ENCODE measurements around the gene ASB10.

The ASB10 gene

DNA sequence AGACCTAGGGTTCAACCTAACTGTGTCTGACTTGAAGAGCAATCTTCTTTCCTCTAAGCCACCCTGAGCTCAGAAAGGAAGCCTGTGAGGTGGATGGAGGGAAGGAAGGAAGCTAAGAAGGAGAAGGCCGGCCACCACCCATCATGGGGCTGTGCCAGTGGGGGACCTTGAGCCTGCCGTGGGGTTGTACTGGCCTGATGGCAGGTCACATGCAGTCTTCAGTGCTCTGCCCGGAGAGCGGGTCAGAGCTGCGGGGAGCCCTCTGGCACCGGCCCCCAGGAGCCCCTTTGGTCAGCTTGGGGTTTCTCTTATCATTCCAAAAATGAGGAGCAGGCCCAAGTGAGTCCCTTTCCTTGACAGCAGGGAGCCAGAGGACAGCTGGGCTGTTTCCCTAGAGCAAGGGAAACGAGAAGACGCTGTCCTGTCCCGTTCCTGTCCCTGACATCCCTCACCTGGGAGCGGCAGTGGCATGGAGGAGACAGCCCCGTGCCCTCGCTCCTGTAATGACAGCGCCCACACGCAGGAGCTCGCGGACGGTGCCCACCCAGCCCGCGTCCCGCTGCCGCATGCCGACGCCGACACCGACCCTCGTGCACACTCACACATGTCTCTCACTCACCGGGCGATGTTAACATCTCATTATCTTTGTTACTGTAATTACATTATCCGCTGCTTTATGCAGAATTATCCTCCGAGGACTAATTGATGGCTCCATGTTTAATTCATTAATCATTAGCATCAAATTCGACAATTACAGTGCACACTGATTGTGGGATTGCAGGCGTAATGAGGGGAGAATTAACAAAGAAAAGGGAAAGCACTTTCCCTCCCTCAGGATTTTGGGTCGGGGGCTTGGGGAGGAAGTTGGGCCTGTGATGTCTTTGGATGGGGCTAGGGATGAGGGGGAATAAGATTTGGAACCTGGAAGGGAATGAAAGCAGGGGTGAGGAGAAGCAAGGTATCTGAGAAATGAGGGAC is 50.9 kb downstream of the ASB10 start:
- DNase-seq (ENCODE audit: low spot score): no peak

DNA sequence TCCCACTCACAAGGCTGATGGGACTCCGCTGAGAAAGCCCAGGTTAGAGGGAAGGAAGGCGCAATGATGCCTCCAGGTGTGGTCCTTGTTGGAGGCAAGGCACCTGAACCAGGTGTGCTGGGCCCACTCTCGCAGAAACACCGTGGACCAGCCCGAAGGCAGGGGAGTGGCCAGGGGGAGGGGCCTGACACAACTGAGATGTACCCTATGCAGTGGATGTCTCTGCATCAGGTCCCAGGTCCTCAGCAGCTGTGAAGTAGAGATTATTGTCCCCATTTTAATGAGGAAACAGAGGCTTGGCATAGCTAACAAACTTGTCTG is 51.6 kb downstream of the ASB10 start:
- DNase-seq (ENCODE audit: low spot score): no peak

DNA sequence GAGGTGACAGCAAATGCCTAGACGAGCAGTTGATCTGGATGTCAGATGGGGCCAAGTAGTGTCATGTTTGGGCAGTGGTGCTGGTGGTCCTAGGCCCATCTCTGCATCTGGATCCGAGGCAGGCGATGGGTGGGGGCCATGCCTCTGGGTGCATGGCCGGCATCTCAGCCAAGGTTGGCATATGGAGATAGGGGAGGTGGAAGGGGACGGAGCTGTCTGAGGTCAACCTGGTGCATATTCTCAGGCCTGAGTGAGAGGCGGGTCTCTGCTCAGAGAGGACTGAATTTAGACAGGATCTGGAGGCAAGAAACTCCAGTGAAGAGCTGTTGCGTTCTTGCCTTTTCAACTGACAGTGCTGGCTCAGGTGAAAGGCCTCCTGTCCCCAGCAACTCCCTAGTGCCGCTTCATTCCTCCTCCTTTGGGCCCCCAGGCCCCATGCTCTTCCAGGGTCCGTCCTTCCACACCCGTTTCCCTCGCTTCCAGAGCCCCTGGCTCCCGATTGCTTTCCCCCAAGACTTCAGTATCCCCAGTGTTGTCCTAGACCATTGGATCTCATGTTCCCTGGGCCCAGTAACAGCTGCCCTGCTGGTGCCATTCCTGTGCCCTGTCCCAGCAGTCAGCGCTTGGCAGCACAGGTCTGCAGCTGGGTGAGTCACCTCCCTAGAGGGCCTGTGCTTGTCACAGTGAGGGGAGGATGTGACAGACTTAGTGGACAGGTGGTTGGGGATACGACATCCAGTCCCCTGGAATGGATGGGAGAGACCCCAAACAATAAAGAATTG is 52.1 kb downstream of the ASB10 start:
- DNase-seq (ENCODE audit: low spot score): no peak

DNA sequence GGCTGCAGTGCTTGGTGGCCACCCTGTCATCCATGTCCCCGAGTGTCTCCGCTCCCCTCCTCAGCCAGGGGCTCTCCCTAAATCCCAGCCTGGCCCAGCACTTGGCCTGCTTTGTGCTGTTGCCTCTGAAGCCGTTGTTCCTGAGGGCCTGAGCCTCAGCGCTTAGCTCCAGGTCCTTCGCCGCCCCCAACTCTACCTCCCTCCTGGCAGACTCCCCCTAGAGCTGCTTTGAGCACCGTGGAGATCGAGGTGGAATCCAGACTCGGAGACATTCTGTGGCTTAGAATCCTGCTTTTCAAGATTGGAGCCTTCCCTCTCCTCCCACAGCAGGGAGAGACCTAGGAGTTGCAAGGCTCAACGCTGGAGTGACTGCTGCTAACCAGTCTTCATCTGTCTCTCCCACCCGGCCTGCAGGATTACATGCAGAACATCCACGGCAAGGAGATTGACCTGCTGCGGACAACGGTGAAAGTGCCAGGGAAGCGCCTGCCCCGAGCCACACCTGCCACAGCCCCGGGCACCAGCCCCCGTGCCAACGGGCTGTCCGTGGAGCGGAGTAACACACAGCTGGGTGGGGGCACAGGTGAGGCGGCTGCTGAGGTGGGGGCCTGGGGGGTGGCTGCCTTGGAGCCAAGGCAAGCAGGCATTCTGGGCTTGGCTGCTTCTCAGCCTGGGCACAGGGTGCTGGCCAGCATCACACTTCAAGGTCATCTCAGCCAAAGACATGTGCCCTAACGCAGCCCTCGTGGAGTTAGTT is 52.9 kb downstream of the ASB10 start:
- DNase-seq (ENCODE audit: low spot score): no peak

DNA sequence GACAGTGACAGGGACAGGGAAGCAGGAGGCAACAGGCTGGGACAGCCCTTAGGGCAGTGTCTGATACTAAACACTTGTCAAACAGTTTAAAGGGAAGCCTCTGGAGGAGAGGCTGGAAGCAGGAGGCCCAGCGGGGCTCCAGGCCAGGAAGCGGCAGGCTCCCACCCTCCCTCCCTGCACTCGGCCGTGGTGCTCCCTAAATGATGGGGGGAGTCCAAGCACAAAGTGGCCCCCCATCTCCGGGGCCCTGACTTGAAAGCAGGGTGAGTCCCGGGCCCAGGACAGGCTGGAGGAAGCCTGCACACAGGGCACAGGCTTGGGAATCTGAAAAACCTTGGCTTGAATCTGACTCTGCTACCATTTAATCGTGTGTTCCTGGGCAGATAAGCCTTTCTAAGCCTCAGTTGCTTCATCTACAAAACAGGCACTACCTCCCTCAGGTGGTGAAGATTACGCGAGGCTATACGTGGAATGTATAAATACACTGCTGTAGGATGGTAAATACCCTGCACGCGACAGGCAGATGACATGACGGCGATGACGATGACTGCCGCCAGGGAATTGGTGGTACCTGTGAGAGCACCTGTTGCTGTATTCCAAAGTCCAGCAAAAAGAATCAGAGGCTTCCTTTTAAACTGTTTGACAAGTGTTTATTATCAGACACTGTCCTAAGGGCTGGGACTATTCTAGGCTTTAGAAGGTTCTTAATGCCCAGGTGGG is 53.6 kb downstream of the ASB10 start:
- DNase-seq (ENCODE audit: low spot score): no peak

DNA sequence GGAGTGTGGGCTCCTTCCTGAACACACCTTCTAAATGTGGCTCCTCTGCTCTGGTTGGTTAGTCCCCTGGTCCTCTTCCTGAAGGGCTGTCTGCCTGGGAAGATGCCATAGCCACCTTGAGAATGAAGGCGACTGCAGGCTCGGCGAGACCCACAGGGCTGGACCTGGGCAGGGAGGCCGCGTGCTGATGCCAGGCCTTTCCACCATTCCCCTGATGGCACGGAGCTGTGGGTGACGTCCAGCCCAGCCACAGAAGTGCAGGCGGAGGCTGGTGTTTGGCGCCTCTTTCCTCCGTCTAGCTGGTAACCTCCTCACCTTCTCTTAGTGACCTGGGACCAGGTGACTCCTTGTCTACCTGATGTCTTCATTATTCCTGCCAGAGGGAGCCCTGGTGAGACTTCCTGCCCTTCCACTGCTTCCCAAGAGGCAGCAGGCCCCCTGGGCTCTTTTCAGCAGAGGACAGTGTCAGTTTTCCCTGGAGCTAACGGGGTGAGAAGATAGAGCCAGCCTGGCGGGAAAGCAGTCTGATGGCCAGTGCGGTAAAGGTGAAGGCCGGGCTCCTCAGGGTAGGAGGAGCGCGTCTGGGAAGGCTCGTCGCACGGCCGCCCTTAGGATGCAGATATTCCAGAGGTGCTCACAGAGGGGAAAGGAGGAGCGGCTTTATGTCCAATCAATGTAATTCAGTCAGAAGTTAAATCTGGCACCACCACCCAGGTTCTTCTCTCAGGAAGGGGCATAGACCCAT is 54.4 kb downstream of the ASB10 start:
- DNase-seq (ENCODE audit: low spot score): no peak

DNA sequence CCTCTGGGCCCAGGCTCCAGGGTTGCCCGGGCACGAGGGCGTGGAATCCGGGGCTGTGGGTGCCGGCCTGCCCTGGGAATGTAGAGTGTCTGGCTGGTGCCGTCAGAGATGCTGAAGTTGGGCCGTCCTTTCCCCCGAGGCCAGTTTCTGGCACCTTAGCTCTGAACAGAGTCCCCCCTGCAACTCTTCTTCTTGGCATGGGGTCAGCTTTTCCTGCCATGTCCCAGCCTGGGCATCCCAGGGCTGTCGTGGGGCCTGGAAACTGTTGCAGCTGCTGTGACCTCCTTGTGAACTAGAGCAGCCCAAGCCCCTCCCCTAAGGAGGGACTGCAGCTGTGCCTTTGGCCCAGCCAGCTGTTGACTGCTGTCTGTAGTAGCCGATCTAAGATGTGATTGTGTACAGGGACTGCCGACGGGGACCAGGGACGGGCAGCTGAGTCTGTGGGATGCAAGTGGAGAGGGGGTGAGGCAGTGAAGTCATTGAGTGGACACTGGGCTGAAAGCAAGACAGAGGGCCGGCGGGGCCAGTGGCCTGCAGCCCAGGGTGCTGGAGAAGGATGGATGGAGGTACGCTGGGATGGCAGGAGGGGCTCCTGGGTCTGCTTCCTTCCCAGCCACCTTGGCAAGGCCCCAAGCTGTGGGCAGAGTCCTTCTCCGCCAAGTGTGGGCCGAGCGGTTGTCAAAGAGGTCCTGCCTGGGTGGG is 55.3 kb downstream of the ASB10 start:
- DNase-seq (ENCODE audit: low spot score): no peak

DNA sequence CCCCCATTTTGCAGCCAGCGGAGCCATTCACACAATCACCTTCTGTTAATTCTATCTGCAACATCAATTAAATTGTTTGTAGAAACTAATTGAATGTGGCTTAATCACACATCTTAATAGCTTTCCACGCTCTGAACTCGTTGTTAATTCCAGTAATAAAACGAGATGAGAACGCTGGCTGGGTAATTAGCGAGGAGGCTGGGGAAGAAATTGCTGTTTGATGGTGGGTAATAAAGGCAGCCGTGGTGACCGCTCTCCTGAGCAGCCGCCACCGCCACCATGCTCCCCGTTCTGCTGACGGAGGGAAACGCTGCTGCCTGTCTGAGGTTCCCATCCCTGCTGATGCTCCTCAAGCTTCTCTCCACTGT is 55.8 kb downstream of the ASB10 start:
- DNase-seq (ENCODE audit: low spot score): no peak

DNA sequence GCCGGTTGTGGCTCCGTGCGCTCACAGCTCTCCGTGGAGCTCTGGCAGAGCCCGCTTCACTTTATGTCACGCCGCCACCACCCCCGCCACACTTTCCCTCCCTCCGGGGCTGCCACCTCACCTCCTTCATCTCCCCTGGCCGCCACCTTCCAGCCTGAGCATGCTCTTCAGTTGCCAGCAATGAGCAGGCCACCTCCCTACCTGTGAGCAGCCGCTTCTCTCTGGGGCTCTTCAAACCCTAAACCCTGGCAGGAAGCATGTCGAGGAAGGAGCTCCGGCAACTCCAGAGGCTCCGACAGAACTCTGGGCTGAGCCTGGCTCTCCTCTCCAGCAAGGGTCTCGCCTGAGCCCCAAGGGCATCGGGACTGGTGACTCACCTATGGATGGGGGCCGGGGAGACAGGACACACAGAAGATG is 56.3 kb downstream of the ASB10 start:
- DNase-seq (ENCODE audit: low spot score): no peak

DNA sequence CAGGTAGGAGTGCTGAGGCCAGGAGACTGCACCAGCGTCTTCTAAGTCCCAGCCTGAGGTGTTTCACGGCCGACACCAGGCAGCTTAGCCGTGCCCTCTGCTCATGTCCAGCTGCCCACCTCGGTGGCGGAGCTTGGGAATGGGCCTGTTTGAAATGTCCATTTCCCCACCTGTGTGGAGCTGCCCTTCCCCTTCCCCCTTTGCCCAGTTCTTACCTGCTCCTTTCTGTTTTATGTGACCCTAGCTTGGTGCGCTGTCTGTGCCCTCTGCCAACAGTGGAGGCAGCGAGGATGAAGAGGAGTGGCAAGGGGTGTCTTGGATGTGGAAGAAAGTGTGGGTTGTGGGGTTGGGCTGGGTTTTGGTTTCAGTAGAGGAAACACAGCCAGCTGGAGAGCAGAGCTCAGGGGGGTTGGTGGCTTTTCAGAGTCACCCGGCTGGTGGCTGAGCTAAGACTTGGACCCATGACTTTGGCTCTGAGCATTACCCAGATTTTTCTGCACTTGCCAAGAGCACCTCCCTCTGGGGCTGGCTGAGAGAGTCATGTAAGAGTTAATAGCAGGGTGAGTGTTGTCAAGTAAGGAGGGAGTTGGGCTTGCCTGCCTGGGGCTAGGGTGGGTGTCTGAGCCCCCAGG is 57.0 kb downstream of the ASB10 start:
- DNase-seq (ENCODE audit: low spot score): no peak

DNA sequence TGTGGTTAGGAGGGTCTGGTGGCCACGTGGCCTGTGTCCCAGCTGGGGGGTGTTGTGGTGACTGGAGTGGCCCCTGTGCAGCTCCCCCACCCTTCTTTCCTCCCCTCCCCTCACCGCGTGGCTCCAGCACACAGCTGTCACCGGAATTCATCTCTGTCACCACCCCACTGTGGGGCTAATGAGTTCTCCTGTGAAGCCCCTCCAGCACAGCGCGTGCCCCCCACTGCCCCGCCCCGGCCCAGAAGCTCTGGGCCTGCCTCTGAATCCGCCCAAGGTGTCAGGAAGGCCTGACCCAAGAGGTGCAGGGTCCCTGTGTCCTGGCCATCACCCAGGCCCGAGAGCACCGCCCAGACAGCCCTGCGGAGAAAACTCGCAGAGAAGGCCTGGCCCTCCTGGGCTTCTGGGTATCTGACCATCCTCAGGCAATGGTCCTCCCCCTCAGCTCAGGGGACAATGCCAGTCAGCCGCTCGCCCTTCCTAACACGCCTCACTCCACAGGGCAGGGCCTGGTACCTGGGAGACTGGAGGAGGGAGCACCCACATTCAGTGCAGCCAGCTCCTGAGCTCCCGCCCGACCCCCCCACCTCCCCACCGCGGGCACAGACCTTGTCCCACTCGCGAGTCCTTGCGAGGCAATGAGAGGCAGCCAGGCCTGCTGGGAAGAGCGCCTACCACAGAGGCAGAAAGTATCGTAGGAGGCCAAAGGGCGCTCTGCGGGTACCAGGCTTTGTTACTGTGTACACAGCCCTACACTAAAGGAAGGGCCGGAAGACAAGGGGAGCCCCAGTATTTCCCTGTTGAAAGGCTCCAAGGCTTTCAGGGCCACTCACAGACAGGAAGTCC is 57.7 kb downstream of the ASB10 start:
- no peak for DNase-seq (ENCODE audit: low spot score)

DNA sequence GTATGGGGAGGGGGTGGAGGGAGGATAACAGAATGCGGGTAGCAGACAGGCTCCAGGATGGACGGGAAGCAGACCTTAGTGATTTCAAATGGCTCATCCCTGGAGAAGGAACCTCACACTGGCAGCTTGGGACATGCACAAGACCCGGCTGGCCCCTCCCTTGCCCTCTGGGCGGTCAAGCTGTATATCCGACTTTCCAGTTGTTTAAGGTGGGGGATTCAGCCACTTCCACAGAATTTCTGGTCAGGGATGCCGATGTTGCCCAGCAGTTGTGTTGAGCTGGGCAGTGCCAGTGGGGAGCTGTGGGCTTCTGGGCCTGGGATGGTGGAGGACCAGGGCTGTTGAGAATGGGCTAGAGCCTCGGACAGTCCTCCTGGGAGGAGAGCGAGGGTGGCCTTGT is 58.3 kb downstream of the ASB10 start:
- no peak for DNase-seq (ENCODE audit: low spot score)

DNA sequence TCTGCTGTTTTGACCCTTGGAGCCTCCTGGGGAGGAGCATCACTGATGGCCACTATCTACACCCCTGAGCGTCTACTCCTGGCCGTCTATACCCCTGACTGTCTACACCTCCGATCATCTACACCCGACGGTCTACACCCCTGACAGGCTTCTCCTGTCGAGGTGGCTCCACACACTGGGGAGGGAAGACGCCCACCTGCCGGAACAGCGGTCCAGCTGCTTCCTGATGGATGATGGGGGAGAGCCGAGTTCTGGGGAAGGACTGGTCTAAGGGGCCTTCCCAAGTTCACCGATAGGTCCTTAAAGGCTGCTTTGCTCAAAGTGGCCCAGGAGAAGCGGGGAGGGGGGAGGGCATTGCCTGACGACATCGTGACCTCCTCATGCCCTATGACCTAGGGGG is 58.9 kb downstream of the ASB10 start:
- no peak for DNase-seq (ENCODE audit: low spot score)

DNA sequence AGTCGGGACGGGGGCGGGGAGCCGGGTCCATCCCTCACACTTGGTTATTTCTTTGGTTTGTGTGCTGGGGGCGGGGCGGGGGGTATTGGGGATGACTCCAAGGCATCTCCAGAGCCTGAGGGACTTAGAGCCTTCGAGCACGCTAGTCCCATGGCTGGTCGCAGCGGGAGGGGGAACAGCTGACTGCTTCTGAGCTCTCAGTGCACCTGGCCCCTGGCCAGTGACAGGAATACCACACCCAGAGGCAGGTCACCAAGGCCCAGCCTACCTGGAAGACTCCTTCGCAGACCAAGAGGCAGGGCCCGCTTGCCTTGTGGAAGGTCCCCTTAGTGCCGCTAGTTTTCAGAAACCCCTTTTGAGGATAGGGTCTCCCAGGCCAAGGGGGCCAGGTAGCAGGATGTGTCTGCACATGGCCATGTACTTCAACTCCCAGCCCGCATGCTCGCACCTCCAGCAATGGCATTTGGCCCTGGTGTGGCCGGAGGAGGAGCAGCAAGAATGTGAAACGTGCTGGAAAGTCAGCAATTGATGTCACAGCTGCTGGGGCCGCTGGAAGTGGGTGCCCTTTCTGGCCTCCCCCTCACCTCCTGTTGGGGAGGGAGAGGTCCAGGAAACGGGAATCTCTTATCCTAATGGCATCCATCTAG is 60.4 kb downstream of the ASB10 start:
- no peak for DNase-seq (ENCODE audit: low spot score)

DNA sequence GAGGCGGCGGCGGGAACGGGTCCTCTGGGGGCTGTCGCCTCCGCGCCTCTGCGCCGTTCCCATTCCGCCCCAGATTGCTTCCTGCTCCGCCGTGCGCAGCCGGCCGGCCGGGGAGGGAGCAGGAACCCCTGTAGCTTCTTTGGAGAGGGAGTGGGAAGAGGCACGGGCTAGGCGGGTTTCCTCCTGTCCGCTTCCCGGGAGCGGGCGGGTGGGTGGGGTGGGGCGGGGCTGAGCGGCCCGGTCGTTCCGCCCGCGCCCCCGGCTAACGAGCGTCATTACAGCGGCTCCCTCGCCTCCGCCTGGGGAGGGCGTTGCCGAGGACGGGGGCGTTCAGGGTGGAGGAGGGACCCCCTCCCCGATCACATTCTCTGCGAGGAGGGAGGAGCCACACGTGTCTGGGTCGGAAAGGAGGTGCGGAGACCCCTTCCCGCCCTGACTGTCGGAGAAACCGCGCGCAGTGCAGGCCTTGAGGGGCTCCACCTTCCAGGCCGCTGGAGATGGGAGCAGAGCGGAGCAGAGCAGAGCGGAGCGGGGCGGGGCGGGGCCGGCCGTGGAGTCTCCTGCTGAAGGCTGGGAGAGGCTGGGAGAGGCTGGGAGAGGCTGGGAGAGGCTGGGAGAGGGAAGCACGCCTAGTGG is 61.1 kb downstream of the ASB10 start:
- no peak for DNase-seq (ENCODE audit: low spot score)
